Measurements from ENCODE around the gene CYP4F2.
"Not testable (repeated sequence)": the region's sequence is repeated elsewhere in the genome, so short reads cannot be mapped to it uniquely, and the experiment has no call there.

CYP4F2 gene

DNA sequence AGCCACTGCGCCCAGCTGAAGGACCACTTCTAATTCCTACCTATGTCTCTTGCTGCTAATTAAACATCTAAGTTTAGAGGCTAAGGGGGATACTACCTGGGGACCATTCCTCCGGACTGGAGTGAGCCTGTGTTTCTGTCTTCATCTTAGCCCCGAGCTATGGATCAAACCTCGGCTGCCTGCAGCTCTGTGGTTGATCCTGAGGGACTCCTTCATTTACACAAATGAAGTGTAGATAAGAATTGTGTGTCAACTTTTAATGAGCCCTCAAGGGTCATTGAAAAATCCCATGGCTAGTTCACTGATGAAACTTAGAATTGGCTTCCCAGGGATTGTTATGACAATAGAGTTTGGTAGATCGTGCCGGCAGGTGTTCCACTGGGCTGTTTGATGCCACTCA lies 51.0 kb downstream of the CYP4F2 start:
- no peak for DNase-seq (ENCODE audit: low read depth)

DNA sequence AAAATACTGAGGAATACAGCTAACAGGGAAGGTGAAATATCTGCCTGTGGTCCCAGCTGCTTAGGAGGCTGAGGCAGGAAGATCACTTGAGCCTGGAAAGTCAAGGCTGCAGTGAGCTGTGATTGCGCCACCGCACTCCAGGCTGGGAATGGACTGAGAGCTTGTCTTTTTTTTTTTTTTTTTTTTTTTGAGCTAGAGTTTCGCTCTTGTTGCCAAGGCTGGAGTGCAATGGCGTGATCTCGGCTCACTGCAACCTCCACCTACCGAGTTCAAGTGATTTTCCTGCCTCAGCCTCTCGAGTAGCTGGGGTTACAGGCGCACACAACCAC lies 54.0 kb downstream of the CYP4F2 start:
- not testable (repeated sequence) for DNase-seq (ENCODE audit: low read depth)

DNA sequence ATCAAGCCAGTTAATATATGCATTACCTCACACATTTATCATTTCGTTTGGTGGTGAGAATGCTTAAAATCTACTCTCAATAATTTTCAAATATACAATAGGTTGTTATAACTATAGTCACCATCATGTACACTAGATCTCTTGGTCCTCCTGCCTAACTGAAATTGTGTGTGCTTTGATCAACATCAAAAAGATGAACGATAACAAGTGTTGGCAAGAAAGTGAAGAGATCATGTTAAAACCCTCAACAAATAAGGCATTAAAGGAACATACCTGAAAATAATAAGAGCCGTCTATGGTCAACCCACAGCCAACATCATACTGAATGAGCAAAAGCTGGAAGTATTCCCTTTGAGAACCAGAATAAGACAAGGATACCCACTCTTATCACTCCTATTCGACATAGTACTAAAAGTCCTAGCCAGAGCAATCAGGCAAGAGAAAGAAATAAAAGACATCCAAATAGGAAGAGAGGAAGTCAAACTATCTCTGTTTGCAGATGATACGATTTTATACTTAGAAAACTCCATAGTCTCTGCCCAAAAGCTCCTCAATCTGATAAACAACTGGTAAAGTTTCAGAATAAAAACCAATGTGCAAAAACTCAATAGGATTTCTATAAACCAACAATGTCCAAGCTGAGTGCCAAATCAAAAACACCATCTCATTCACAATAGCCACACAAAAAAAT lies 54.5 kb downstream of the CYP4F2 start:
- no peak for DNase-seq (ENCODE audit: low read depth)

DNA sequence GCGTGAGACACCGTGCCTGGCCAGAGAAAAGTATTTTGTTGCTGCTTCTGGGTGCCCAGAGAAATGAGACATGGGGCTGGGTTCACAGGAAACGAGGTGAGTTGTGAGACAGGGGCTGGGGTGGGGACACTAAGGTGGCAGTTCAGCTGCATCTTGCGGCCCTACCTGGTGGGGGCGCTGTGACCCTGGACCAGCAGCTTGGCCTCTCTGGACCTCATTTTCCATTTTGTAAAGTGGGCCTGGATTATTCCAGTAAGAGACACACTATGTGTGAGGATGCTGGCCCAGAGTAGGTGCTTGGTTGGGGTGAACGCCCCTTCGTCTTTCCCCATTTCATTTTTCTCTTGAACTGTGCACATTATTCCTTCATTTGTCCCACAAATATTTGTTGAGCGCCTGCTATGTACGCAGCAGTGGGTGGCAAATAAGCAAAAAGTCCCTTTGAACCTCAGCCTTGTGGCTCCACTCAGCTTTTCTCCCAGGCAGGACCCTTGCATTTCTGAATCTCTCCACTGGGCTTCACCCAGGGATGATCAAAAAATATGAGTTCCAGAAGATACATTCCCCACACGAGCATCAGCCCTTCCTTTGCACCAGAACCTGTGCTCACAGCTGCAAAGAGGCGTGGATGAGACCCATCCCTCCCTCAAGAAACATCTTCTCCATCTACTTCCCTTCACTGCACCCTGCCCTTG lies 55.9 kb downstream of the CYP4F2 start:
- no peak for DNase-seq (ENCODE audit: low read depth)

DNA sequence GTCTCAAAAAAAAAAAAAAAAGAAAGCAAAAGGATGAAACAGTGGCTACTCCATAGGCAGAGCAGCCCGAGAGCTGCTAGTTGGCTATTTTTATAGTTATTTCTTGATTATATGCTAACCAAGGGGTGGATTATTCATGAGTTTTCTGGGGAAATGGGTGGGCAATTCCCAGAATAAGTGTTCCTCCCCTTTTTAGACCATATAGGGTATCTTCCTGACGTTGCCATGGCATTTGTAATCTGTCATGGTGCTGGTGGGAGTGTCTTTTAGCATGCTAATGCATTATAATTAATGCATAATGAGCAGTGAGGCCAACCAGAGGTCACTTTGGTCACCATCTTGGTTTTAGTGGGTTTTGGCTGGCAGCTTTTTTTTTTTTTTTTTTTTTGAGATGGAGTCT lies 57.0 kb downstream of the CYP4F2 start:
- no peak for DNase-seq (ENCODE audit: low read depth)

DNA sequence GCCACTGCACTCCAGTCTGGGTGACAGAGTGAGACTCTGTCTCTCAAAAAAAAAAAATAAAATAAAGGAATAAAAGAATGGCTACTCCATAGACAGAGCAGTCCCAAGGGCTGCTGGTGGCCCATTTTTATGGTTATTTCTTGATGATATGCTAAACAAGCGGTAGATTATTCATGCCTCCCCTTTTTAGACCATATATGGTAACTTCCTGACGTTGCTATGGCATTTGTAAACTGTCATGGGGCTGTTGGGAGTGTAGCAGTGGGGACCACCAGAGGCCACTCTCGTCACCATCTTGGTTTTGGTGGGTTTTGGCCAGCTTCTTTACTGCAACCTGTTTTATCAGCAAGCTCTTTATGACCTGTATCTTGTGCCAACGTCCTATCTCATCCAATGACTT lies 58.0 kb downstream of the CYP4F2 start:
- DNase-seq (ENCODE audit: low read depth) = not testable (repeated sequence)

DNA sequence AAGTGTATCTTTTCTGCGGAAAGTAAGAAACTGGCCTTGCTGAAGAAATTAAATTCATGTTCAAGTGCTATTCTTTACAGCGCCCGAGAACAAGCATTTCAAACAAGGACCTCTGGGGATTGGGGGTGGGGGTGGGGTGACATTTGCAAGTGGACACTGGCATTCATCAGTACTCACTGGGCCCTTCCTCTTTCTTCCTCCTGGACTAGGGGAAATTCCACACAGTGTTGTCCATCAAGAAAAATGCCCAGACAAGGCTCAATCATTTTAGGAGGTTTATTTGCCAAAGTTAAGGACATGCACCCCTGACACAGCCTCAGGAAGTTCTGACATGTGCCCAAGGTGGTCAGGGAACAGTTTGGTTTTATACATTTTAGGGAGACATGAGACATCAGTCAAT lies 59.5 kb downstream of the CYP4F2 start:
- DNase-seq (ENCODE audit: low read depth) = no peak

DNA sequence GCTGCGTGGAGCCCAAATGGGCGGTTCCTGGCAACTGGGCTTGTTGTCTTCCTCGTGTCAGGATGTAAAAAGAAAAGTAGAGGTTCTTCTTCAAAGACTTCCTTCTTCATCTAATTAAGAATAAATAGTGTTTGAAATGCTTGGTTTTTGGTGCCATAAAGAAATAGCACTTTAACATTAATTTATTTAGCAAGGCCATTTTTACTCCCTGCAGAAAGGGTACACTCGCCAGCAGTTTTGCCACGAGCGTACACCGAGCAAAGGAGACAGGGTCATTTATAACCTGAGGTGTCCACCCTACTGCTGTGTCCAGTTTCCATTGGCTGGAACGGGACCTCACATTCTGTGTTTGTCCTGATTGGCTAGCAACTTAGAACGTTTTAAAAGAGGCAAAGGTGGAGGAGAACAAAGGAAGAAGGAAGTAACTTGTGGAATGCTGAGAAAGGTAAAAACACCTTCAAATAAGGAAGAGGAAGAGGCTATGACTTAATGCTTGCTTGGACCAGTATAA lies 60.6 kb downstream of the CYP4F2 start:
- no peak for DNase-seq (ENCODE audit: low read depth)

DNA sequence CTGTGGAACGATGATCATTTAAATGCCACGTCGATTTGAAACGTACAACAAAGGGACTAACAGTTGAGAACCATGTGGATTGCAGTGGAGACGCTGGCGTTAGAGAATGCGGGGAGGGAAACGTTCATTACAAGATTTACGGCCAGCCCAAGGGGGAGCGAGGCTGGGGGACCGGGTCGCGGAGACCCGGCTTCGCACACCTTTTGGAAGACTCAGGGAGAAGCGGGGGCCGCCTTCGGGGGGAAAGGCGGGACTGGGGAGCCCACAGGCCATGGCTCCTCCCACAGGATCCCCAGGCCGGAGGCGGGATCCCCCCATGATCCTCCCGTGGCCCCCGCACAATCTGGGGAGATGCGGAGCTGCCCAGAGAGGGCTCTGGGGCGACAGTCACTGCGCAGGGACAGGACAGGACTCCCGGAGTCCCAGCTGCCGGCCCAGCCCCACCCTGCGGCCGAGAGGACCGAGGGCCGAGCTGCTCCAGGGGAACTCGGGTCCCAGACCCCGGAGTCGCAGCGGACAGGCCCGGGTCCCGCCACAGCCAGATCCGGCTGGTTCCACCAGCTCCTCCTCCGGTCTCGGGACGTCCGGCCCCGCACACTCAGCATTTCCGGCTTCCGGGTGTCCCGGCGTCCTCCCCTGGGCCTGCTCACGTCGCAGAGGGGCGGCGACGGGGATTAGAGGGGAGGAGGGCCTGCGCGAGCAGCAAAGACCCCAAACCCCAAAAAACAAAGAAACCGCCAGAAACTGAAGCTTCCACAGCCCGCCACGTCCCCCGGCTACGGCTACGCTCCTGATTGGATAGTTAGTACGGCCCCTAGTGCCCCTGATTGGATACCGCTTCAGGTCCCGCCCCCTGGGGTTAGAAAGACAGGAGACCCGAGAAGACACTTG lies 61.3 kb downstream of the CYP4F2 start:
- DNase-seq (ENCODE audit: low read depth) = peak; percentile 94

DNA sequence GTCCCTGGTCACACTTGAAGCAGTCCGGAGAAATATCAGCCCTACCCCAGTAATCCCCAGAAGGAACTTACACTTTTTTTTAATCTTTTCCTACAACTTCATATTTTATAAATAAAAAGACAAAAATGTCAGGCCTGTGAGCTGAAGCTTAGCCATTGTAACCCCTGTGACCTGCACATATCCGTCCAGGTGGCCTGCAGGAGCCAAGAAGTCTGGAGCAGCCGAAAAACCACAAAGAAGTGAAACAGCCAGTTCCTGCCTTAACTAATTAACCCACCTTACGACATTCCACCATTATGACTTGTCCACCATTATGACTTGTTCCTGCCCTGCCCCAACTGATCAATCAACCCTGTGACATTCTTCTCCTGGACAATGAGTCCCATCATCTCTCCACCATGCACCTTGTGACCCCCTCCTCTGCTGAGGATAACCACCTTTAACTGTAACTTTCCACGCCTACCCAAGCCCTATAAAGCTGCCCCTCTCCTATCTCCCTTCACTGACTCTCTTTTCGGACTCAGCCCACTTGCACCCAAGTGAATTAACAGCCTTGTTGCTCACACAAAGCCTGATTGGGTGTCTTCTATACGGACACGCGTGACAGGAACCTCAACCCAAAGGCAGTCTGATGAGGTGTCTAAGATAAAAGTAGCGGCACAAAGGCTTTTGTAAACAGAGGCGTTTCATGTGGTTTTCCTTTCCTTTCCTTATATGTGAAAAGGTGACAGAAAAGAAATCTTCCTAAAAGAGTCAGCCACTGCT lies 62.1 kb downstream of the CYP4F2 start:
- DNase-seq (ENCODE audit: low read depth) = peak; percentile 46

DNA sequence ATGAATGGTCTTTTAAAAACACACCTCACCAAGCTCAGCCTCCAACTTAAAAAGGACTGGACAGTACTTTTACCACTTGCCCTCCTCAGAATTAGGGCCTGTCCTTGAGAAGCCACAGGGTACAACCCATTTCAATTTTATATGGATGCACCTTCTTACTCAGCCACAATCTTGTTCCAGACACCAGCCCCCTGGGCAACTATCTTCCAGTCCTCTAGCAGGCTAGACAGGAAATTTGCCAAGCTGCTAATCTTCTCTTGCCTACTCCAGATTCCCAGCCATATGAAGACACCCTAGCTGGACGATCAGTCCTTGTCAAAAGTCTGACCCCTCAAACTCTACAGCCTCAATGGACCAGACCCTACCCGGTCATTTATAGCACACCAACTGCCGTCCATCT lies 63.6 kb downstream of the CYP4F2 start:
- not testable (repeated sequence) for DNase-seq (ENCODE audit: low read depth)

DNA sequence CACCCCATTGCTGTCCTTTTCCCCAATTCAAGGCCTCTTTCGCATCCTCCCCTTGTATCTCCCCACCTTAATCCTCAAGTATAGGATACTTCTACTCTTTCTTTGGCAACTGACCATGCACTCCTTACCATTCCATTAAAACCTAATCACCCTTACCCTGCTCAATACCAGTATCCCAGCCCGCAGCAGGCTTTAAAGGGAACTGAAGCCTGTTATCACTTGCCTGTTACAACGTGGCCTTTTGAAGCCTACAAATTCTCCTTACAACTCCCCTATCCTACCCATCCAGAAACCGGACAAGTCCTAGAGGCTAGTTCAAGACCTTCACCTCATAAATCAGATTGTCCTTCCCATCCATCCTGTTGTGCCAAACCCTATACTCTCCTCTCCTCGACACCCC lies 66.2 kb downstream of the CYP4F2 start:
- no peak for DNase-seq (ENCODE audit: low read depth)

DNA sequence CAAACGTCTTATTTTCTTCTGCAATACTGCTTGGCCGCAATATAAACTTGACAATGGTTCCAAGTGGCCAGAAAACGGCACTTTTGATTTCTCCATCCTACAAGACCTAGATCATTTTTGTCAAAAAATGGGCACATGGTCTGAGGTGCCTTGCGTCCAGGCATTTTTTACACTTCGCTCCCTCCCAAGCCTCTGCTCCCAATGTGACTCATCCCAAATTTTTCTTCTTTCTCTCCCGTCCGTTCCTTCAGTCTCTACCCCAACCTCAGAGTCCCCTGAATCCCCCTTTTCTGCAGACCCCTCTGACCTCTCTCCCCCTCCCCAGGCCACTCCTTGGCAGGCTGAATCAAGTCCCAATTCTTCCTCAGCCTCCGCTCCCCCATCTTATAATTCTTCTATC lies 68.1 kb downstream of the CYP4F2 start:
- DNase-seq (ENCODE audit: low read depth) = no peak

DNA sequence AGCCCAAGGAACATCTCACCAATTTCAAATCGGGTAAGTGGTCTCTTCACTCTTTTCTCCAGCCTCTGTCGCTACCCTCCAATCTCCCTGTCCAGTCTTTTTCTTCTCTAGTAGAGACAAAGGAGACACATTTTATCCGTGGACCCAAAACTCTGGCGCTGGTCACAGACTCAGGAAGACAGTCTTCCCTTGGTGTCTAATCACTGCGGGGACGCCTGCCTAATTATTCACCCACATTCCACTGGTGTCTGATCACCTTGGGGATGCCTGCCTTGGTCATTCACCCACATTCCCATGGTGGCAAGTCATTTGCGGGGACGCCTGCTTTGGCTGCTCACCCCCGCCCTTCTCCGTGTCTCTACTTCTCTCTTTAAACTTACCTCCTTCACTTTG lies 68.6 kb downstream of the CYP4F2 start:
- no peak for DNase-seq (ENCODE audit: low read depth)

DNA sequence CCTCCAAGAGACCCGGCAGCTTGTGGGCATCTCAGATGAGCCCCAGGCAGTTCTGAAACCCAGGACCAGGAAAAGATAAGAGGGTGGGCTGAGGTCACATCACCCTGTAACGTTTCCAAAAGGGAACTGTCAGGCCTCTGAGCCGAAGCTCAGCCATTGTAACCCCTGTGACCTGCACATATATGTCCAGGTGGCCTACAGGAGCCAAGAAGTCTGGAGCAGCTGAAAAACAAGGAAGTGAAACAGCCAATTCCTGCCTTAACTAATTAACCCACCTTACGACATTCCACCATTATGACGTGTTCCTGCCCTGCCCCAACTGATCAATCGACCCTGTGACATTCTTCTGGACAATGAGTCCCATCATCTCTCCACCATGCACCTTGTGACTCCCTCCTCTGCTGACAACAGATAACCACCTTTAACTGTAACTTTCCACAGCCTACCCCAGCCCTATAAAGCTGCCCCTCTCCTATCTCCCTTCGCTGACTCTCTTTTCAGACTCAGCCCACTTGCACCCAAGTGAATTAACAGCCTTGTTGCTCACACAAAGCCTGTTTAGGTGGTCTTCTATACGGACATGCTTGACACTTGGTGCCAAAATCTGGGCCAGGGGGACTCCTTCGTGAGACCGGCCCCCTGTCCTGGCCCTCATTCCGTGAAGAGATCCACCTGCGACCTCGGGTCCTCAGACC lies 69.1 kb downstream of the CYP4F2 start:
- DNase-seq (ENCODE audit: low read depth) = not testable (repeated sequence)

DNA sequence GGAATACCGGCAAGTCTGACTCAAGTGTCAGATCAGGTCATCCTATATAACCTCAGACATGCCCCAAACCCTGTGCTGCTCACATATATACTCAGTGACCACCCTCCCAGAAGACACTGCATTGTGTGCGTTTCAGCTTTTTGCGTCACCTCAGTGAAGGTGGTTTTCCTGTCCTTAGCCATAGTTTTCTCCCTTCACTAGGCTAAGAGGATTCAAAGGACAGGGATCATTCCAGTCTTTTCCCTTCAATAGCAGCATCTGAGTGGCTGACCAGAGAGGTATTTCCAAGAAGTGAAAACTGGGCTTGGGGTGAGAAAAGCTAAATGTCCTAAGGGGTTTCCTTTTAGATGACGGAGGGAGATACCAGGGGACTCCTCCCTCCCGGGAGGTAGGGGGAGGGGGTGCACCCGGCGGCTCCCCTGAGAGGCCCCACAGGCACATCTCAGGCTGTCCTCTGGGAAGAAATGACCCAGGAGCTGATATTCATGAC lies 69.7 kb downstream of the CYP4F2 start:
- DNase-seq (ENCODE audit: low read depth) = no peak

All from stimulated activated CD8-positive, alpha-beta memory T cell treated with anti-CD3 and anti-CD28 coated beads, Interleukin-12 subunit alpha, Interleukin-12 subunit beta, amount 100 ng/mL, for 1 hour (primary cell).